HG02840 (cell line): ENCODE data around the gene SCUBE3.

Experiments
- ATAC-seq: cut with Tn5 transposase; IDR thresholded peaks from one replicate; pipeline ENCODE4 v1.9.1; 2021; ENCODE audit warnings: mild to moderate bottlenecking, moderate library complexity, moderate number of reproducible peaks; ENCODE audit not compliant: unreplicated experiment, low FRiP score

Gene SCUBE3

DNA sequence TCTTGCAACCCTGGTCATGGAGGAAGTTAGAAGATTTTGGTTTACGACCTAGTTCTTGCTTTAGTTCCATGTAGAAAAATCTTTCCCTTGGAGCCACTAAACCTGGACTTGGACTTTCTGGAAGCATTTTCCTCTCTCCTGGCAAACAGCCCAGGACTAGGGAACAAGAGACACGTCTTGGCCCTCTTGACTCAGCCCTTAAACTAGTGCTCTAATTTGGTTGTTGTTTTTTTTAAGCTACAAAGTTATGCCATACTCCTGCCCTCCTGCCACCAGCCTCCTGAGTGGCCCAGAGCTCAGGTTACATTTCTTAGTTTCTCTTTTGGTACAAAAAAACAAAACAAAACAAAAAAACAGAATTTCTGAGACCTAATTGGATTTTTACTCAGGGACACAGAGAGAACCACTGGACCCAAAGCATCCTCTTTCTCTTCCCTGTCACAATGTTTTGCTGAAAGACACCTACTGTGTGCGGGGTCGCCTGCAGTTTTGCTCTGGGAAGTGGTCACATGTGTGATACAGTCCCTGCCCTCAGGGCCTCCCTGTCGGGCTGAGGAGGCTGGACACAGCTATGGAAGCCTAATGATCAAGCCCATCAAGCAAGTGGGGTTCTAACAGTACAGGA lies 32.3 kb upstream of the SCUBE3 start:
- ATAC-seq, result no peak

DNA sequence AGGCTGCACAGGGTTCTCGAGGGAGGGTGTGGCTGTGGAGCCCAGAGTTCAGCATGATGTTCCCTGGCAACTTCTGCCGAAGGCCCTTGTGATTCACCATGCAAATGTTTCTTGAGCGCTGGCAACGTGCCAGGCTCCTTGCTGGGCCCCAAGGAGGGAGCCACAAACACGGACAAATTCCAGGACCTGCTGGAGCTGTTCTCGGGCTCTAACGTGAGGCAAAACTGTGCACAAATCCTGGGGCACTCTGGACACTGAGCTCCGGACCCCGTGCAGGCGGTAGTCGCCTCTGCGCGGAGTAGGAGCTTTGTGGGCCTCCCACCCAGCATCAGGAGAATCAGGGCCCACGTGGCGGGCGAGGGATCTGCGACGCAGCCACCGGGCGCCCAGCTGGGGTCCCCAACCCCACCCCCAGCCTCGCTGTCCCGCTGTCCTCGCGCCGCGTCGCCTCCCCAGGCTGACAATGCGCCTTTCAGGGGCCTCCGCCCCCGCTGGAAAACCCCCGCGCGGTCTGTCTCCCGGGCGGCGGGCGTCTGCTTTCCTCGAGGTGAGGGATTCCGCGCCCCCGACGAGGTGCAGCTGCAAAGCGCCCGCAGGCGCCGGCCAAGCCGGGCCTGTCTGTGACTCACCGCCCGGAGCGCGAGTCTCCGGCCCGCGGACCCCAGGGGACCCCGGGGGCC lies 31.7 kb upstream of the SCUBE3 start:
- no peak for ATAC-seq

DNA sequence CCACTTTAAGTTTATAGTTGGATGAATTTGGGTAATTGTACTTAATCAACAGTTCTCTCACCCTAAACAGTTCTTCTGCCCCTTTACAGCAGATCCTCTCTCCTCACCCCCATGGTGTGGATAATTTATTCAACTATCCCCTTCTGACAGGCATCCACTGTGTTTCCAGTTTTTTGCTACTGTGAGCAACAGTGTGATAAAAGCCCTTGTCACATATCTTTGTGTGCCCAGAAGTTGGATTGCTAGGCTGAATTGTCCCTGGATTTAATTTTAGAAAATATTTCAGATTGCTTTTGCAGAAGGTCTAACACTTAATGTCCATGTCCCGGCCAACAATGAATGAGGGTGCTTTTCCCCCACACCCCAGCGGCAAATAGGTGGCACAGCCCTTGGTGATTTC lies 30.5 kb upstream of the SCUBE3 start:
- no peak for ATAC-seq

GRCh38 chr6:35183935-35184334 lies 29.8 kb upstream of the SCUBE3 start:
- ATAC-seq, result no peak

GRCh38 chr6:35184580-35185301 lies 29.0 kb upstream of the SCUBE3 start:
- no peak for ATAC-seq

DNA sequence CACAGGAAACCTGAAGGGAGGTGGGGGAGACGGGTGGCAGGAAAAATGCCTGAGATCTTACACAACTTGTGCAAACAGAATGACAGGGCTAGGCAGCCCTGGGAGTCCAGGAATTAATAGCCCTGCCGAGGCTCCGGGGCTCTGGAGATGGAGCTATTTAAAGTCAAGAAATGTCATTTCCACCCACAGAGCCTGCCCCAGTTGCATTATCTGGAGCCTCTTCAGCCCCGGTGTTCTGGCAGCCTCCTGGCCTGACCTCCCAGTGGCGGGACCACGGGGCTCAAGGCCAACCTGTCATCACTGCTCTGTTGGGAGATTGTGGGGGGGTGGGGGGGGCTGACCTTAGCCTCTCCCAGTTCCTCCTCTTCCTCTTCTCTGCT lies 28.5 kb upstream of the SCUBE3 start:
- no peak for ATAC-seq

DNA sequence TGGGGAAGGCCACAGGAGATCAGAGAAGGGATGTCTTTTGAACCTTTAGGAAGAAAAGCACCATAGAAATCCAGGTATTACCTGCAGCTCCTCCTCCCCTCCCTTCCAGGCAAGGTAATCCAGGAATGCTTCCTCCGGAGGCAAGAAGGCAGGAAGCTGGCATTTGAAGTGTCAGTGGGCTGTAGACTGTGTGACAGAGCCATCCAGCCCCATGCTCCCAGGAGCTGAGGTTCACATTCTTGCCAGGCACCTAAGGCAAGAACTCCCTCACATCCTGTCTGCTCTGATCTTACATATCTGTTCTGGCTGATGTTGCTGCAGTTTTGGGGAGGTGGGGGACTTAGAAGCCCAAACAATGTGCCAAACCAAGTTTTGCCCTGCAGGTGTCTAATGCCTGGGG lies 27.8 kb upstream of the SCUBE3 start:
- no peak for ATAC-seq

DNA sequence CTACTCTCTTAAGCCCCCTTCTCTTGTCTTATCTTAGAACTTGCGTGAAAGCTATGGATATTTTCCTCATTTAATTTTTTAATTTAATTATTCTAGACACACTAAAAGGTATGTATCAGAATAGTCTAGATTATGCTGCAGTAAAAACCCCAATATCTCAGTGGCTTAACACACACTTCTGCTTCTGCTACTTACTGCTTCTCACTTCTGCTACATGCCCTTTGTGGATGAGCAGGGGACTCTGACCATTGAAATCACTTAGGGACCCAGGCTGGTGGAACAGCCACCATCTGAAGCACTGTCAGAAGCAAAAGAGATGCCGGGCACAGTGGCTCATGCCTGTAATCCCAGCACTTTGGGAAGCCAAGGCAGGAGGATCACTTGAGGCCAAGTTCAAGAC lies 27.2 kb upstream of the SCUBE3 start:
- no peak for ATAC-seq

- ATAC-seq, result no peak
Measured at GRCh38 chr6:35188886-35189285, 24.9 kb upstream of the SCUBE3 start.

GRCh38 chr6:35190306-35190705 lies 23.4 kb upstream of the SCUBE3 start:
- no peak for ATAC-seq

GRCh38 chr6:35191889-35192288 lies 21.9 kb upstream of the SCUBE3 start:
- ATAC-seq, result no peak

- ATAC-seq, result no peak
Measured at GRCh38 chr6:35192301-35192860, 21.4 kb upstream of the SCUBE3 start.

- no peak for ATAC-seq
Measured at GRCh38 chr6:35194390-35194789, 19.4 kb upstream of the SCUBE3 start.

DNA sequence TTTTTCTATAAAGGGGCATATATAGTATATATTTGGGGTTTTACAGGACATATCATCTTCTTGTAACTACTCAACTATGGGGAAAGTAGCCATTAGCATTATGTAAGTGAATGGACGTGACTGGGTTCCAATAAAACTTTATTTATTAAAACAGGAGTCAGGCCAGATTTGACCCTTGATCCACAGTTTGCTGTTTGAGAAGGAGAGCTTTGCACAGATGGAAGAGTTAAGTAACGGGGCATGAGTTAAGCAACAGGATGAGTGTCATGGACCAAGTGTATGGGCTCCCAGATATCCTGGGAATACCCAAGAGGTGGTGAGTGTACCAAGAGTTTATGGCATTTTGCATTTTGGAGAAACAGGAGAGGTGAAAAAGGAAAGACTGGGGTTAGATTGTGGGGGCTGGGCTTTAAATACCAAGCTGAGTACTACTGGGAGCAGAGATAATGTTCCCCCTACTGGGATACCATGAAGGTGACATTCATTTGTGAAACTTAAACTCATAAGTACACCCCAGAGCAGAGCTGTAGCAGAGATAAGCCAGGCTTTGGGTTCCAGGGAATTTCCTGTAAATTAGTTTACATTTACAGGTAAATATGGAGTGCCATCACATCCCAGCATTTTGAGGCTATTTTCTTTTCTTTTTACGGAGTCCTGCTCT lies 18.5 kb upstream of the SCUBE3 start:
- ATAC-seq, result no peak

DNA sequence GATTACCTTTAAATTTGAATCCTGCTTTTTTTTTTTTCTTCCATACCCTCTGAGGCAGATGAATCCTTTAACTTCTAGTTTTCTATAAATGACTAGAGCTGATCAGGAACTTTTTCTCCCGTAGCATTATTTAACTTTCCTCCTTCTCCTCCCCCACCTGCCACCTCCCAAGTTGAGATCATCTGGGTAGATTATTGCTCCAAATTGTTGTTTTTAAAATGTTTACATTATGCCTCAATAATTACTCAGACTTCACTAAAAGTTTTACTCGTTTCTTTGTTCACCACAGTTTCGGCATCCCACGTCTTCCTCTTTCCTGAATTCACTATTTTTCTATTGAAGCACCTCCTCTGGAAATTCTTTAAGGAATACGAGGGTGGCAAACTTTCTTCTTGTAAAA lies 16.6 kb upstream of the SCUBE3 start:
- no peak for ATAC-seq

DNA sequence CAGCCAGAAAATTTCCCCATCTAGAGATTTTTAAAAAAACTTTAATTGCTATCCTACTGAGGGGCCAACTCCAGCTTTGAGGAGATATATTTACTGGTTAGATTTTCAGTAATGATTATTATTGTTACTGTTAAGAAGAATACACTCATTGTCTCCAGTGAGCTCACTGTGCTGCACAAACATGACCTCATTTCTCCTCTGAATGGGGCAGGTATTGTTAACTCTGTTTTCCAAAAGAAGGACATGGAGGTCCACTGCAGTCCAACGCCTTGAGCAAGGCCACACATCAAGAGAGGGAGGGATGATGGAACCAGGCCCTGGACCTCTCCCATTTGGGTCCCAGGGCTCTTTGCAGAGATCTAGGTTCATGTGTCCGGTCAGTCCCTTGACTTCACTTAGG lies 13.9 kb upstream of the SCUBE3 start:
- ATAC-seq, result no peak

DNA sequence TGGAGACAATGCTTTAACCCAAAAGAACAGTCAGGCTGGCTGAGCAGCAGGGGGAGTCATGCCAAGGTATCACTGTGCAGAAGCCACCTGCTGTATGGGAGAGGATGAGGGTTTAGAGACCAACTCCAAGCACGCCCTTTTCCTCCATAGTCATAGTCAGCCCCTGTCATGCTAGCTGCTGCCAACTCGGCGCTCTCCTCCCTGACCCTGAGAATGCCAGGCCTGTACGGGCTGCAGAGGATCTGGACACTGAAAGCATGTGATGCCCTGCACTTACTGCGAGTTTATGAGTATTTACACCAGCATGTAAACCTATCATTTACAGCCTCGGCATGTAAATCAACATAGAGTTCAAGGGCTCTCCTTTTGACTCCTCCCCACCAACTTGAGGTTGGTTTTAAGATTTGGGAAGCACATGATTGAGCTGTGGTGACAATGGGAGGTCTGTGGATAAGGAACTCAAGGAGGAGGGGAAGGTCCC lies 11.7 kb upstream of the SCUBE3 start:
- no peak for ATAC-seq

DNA sequence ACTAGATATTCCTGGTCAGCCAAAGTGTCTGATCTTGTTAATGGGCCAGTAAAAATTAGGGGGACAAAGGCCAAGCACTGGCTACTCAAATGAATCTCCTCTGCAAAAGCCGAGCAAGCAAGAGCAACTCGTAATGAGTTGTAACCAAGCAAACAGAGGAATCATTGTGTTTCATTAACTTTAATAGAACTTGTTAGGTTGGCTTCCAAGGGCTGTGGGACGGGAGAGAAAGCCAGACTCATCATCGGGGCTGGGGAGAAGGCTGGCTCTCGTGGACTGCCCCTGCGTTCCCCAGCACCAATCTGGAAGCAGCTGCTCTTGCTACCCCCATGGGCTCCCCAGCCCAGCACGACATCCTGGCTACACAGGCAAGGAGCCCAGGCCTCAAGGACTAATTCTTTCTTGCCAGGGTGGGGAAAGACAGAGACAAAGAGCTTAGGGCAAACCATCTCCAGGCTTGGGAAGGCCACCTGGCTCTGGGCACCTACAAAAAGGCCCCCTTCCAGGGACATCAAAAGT lies 10.5 kb upstream of the SCUBE3 start:
- no peak for ATAC-seq

DNA sequence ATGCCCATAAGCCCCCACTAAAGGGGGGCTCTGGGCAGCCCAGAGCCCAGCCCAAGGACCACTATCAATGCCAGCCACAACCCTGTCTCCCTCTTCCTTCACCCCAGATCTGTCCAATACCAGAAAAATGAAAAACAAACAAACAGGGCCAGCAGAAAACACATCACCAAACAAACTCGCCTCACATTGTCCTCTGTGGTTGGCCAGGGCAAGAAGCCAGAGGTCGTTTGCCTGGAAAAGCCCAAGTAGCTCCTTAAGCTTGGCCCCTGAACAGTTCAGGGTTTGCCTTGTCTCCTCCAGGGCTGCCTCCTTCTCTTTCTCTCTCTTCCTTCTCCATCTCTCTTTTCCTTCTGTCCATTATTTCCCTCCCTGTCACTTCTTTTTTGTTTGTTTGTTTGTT lies 10.1 kb upstream of the SCUBE3 start:
- ATAC-seq, result no peak

DNA sequence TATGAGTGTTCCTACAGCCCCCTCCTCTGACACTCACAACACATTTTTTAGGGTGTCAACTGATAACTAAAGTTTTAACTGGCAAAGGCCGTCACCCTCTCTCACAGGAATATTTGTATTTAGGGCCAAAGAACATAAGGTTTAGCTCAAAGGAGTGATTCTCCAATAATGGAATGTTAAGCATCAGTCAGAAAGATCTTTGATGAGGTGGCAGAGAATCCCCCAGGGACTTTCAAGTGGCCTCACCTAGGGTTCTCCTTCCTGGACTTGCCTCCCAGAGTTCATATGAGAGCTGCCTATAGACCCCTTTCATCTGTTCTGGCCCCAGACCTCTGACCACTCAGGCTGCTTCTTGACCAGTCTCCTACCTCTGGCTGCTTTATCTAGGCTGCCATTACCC lies 7.4 kb upstream of the SCUBE3 start:
- no peak for ATAC-seq

DNA sequence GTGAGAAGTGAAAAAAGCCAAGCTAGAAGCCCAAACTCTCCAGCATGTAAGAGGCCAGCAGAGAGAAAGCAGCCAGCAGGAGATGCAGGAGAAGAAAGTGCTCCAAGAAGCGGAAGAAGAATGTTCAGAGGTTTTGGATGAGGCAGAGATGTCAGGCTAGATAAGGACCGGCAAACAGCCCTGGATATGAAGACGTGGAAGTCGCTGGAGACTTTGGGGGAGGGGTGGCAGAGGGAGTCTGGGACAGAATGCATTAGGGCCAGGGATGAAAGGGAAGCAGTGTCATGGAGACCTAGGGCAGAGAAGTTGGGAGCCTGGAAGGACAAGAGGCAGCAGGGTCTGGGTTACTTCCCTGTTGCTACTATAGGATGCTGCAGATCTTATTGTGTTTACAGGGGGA lies 5.3 kb upstream of the SCUBE3 start:
- no peak for ATAC-seq
